Activated naive CD8-positive, alpha-beta T cell treated with anti-CD3 and anti-CD28 coated beads, Interleukin-2, amount 10 ng/mL, durations not matched to agents 7 days and 5 days (primary cell): ENCODE measurements around the gene MKX. TPM values are rescaled to one million over a fixed set of nuclear protein-coding genes. Genes with fewer than 3 reads are reported as not detected.

Experiments
- ATAC-seq: fragments of 150-1000 bp; cut with Tn5 transposase; one replicate; pipeline ENCODE4 v1.10.0; 2021; ENCODE audit warnings: low read depth, moderate library complexity
- POLR2A ChIA-PET: fragments of 350-600 bp; sonication (Branson Sonifier 250); formaldehyde crosslinking; loops from one replicate; lab custom pipeline; 2021; ENCODE audit warnings: antibody characterized with exemption; lab: Charles Lee
- DNase-seq: peaks from one replicate; pipeline ENCODE4 v3.0.0; 2021
- H3K27ac Mint-ChIP-seq: one replicate; pipeline ENCODE4 v1.8.0; 2022; ENCODE audit warnings: mild to moderate bottlenecking, mixed read lengths
- H3K27me3 Mint-ChIP-seq: one replicate; pipeline ENCODE4 v1.8.0; 2022; ENCODE audit warnings: mild to moderate bottlenecking, moderate library complexity, mixed read lengths
- H3K36me3 Mint-ChIP-seq: one replicate; pipeline ENCODE4 v1.8.0; 2021; ENCODE audit warnings: mild to moderate bottlenecking, mixed read lengths
- H3K4me1 Mint-ChIP-seq: one replicate; pipeline ENCODE4 v1.8.0; 2021; ENCODE audit warnings: mixed read lengths
- H3K4me3 Mint-ChIP-seq: one replicate; pipeline ENCODE4 v1.8.0; 2022; ENCODE audit warnings: mild to moderate bottlenecking, moderate library complexity, mixed read lengths
- H3K9me3 Mint-ChIP-seq: one replicate; pipeline ENCODE4 v1.8.0; 2021; ENCODE audit warnings: mixed read lengths
- total RNA-seq, 2 experiments: library from RNA; stranded (reverse); gene quantifications; one replicate each; pipeline ENCODE4 v1.2.3, GENCODE V29; 2021

The MKX gene
- total RNA-seq, 2 experiments from 2014 or later: 0.08 TPM; not detected in 1

- POLR2A ChIA-PET: no interaction called here
- Mint-ChIP-seq H3K27ac (no peak overlapping the region), H3K4me3 (peak overlapping the region; percentile 70), H3K4me1 (peaks cover 17% of the 10 kb centered on the region), H3K27me3 (peaks cover 66% of the 10 kb centered on the region), H3K9me3 (no peaks in the 10 kb centered on the region), H3K36me3 (no peaks in the 10 kb centered on the region)
- no peak for DNase-seq
- ATAC-seq: no peak
Measured at GRCh38 chr10:27747096-27747451, 1.5 kb upstream of the MKX start.

- Mint-ChIP-seq H3K4me3 (peak overlapping the region; percentile 70), H3K4me1 (peaks cover 19% of the 10 kb centered on the region), H3K36me3 (no peaks in the 10 kb centered on the region), H3K27me3 (peaks cover 61% of the 10 kb centered on the region), H3K27ac (no peak overlapping the region), H3K9me3 (no peaks in the 10 kb centered on the region)
- ATAC-seq (no peak), DNase-seq (no peak)
- POLR2A ChIA-PET: interaction anchor here (0.7 kb wide), 1 partner anchor 557 kb away, joined by 3 read pairs; no protein-coding TSS in a partner anchor
Measured at GRCh38 chr10:27746397-27747095, 927 bp upstream of the MKX start.

GRCh38 chr10:27744802-27745731 lies 552 bp downstream of the MKX start:
- H3K9me3 Mint-ChIP-seq: no peaks in the 10 kb centered on the region
- H3K4me3 Mint-ChIP-seq: peak overlapping the region; percentile 79
- ATAC-seq (no peak), DNase-seq (peak; percentile 41)
- POLR2A ChIA-PET: no interaction called here
- peaks cover 68% of the 10 kb centered on the region for H3K27me3 Mint-ChIP-seq
- H3K4me1 Mint-ChIP-seq: peaks cover 19% of the 10 kb centered on the region
- no peaks in the 10 kb centered on the region for H3K36me3 Mint-ChIP-seq
- peak overlapping the region; percentile 38 for H3K27ac Mint-ChIP-seq

- ATAC-seq: no peak
- Mint-ChIP-seq H3K4me1 (peaks cover 19% of the 10 kb centered on the region), H3K36me3 (no peaks in the 10 kb centered on the region), H3K27me3 (peaks cover 68% of the 10 kb centered on the region), H3K4me3 (peak overlapping the region; percentile 79), H3K9me3 (no peaks in the 10 kb centered on the region), H3K27ac (peak overlapping the region; percentile 61)
- POLR2A ChIA-PET: interaction anchor here (0.7 kb wide), 1 partner anchor 45 kb away, joined by 4 read pairs; no protein-coding TSS in a partner anchor
- DNase-seq: peak; percentile 56
Measured at GRCh38 chr10:27743877-27744801, 1.5 kb downstream of the MKX start.

GRCh38 chr10:27743012-27743876 lies 2.4 kb downstream of the MKX start:
- H3K27me3 Mint-ChIP-seq: peaks cover 68% of the 10 kb centered on the region
- H3K4me3 Mint-ChIP-seq: peak overlapping the region; percentile 79
- POLR2A ChIA-PET: interaction anchor here (0.6 to 1.6 kb wide), 4 partner anchors 20 to 649 kb away, joined by 3 to 7 read pairs (median 4); no protein-coding TSS in a partner anchor
- H3K9me3 Mint-ChIP-seq: no peaks in the 10 kb centered on the region
- H3K4me1 Mint-ChIP-seq: peaks cover 19% of the 10 kb centered on the region
- no peak for ATAC-seq
- peak overlapping the region; percentile 61 for H3K27ac Mint-ChIP-seq
- peak; percentile 58 for DNase-seq
- no peaks in the 10 kb centered on the region for H3K36me3 Mint-ChIP-seq

GRCh38 chr10:27742195-27743011 lies 3.2 kb downstream of the MKX start:
- peaks cover 67% of the 10 kb centered on the region for H3K27me3 Mint-ChIP-seq
- no peaks in the 10 kb centered on the region for H3K36me3 Mint-ChIP-seq
- H3K27ac Mint-ChIP-seq: peak overlapping the region; percentile 30
- DNase-seq (peak; percentile 88), ATAC-seq (peak; percentile 88)
- H3K4me1 Mint-ChIP-seq: peaks cover 19% of the 10 kb centered on the region
- H3K9me3 Mint-ChIP-seq: no peaks in the 10 kb centered on the region
- peak overlapping the region; percentile 79 for H3K4me3 Mint-ChIP-seq
- POLR2A ChIA-PET: interaction anchor here (0.6 to 1.6 kb wide), 6 partner anchors 20 to 650 kb away, joined by 3 to 7 read pairs (median 4); no protein-coding TSS in a partner anchor

- no peak for ATAC-seq
- no peaks in the 10 kb centered on the region for H3K9me3 Mint-ChIP-seq
- H3K4me3 Mint-ChIP-seq: peak overlapping the region; percentile 65
- peaks cover 16% of the 10 kb centered on the region for H3K4me1 Mint-ChIP-seq
- no peaks in the 10 kb centered on the region for H3K36me3 Mint-ChIP-seq
- no peak overlapping the region for H3K27ac Mint-ChIP-seq
- H3K27me3 Mint-ChIP-seq: peaks cover 65% of the 10 kb centered on the region
- POLR2A ChIA-PET: interaction anchor here (0.6 to 1.6 kb wide), 4 partner anchors 438 to 649 kb away, joined by 3 to 7 read pairs (median 6); no protein-coding TSS in a partner anchor
- peak; percentile 38 for DNase-seq
Measured at GRCh38 chr10:27741173-27742091, 4.2 kb downstream of the MKX start.

GRCh38 chr10:27736396-27736795 lies 9.2 kb downstream of the MKX start:
- Mint-ChIP-seq H3K27me3 (peaks cover 52% of the 10 kb centered on the region), H3K36me3 (no peaks in the 10 kb centered on the region), H3K9me3 (no peaks in the 10 kb centered on the region), H3K4me3 (no peak overlapping the region), H3K27ac (no peak overlapping the region), H3K4me1 (no peaks in the 10 kb centered on the region)
- DNase-seq: no peak
- ATAC-seq: no peak
- POLR2A ChIA-PET: no interaction called here

- ATAC-seq (no peak), DNase-seq (no peak)
- H3K27ac Mint-ChIP-seq: no peak overlapping the region
- H3K4me1 Mint-ChIP-seq: no peaks in the 10 kb centered on the region
- peaks cover 29% of the 10 kb centered on the region for H3K27me3 Mint-ChIP-seq
- POLR2A ChIA-PET: no interaction called here
- no peak overlapping the region for H3K4me3 Mint-ChIP-seq
- no peaks in the 10 kb centered on the region for H3K9me3 Mint-ChIP-seq
- no peaks in the 10 kb centered on the region for H3K36me3 Mint-ChIP-seq
Measured at GRCh38 chr10:27730041-27730440, 15.6 kb downstream of the MKX start.

GRCh38 chr10:27728338-27728737 lies 17.3 kb downstream of the MKX start:
- Mint-ChIP-seq H3K4me1 (peaks cover 2% of the 10 kb centered on the region), H3K27me3 (peaks cover 35% of the 10 kb centered on the region), H3K36me3 (no peaks in the 10 kb centered on the region), H3K4me3 (no peak overlapping the region), H3K9me3 (no peaks in the 10 kb centered on the region), H3K27ac (no peak overlapping the region)
- POLR2A ChIA-PET: no interaction called here
- no peak for ATAC-seq
- no peak for DNase-seq

- POLR2A ChIA-PET: no interaction called here
- Mint-ChIP-seq H3K9me3 (no peaks in the 10 kb centered on the region), H3K27ac (no peak overlapping the region), H3K4me1 (peaks cover 4% of the 10 kb centered on the region), H3K4me3 (no peak overlapping the region), H3K27me3 (peaks cover 38% of the 10 kb centered on the region), H3K36me3 (no peaks in the 10 kb centered on the region)
- ATAC-seq (no peak), DNase-seq (no peak)
Measured at GRCh38 chr10:27724287-27724686, 21.3 kb downstream of the MKX start.
